ENCODE data around the gene GPX6.

GPX6 gene

GRCh38 chr6:28488916-28489365, 26.7 kb downstream of the GPX6 start:
- H3K27ac ChIP-seq (replicated peaks; ENCODE audit: low read length), result no peak overlapping the region

GRCh38 chr6:28486988-28487742, 28.4 kb downstream of the GPX6 start:
- H3K4ac ChIP-seq (ENCODE audit: low read length), result no peak overlapping the region
- H3K4me1 ChIP-seq (ENCODE audit: control insufficient read depth in 2 of 2, insufficient read depth in 1 of 2, low read depth in 1 of 2, low read length in 2 of 2), result peaks cover 0 to 2% of the 10 kb centered on the region in 2 donors
- no peak for DNase-seq (ENCODE audit: low spot score)
- no peak overlapping the region for H2BK12ac ChIP-seq (ENCODE audit: low read length)
- H2BK5ac ChIP-seq (ENCODE audit: low read length), result no peak overlapping the region
- H3K18ac ChIP-seq (ENCODE audit: low read length), result no peak overlapping the region
- H3K27ac ChIP-seq (replicated peaks; ENCODE audit: low read length), result no peak overlapping the region
- H3K14ac ChIP-seq (ENCODE audit: low read length), result no peak overlapping the region
- no peak overlapping the region for H4K8ac ChIP-seq (ENCODE audit: low read depth, low read length)
- H2BK15ac ChIP-seq (ENCODE audit: low read length), result no peak overlapping the region
- no peak overlapping the region for H3K4me3 ChIP-seq (ENCODE audit: low read length in 2 of 2)
- H3K9ac ChIP-seq (ENCODE audit: low read depth, low read length, poor library complexity), result no peak overlapping the region
- peaks cover 0 to 15% (median 0%) of the 10 kb centered on the region in 3 experiments for H3K27me3 ChIP-seq (ENCODE audit: control insufficient read depth in 3 of 3, insufficient read depth in 3 of 3, low read depth in 1 of 3, low read length in 3 of 3)
- no peak overlapping the region for H2AFZ ChIP-seq (ENCODE audit: low read length)
- H3K79me1 ChIP-seq (ENCODE audit: low read depth, low read length), result no peaks in the 10 kb centered on the region
- H3K23ac ChIP-seq (ENCODE audit: low read depth, low read length, poor library complexity), result no peak overlapping the region
- no peak overlapping the region for H4K91ac ChIP-seq (ENCODE audit: low read depth, low read length, poor library complexity)
- H3K36me3 ChIP-seq (replicated peaks in 1 of 2; ENCODE audit: control insufficient read depth in 2 of 2, insufficient read depth in 2 of 2, low read length in 2 of 2), result no peaks in the 10 kb centered on the region
- no peak overlapping the region for H2AK5ac ChIP-seq (ENCODE audit: low read depth, low read length)
- H3K9me3 ChIP-seq (replicated peaks in 1 of 2; ENCODE audit: control insufficient read depth in 2 of 2, insufficient read depth in 1 of 2, low read depth in 1 of 2, low read length in 2 of 2), result no peaks in the 10 kb centered on the region
- no CpG with 5 or more reads among the region's 3 CpGs for WGBS, 2 donors (ENCODE audit: extremely low coverage in 2 of 2, insufficient read length in 2 of 2, insufficient replicate concordance in 1 of 2)
- no peak overlapping the region for H2BK120ac ChIP-seq (ENCODE audit: low read depth, low read length)
- no peak overlapping the region for H3K4me2 ChIP-seq (ENCODE audit: insufficient read depth, low read length, poor library complexity, severe bottlenecking)

More at GRCh38 chr6:28488916-28489365, 26.7 kb downstream of the GPX6 start:
- Histone ChIP-seq H3K14ac (ENCODE audit: low read length) (no peak overlapping the region), H2AFZ (ENCODE audit: low read length) (peak overlapping the region; percentile 95), H4K91ac (ENCODE audit: low read depth, low read length, poor library complexity) (no peak overlapping the region), H2BK15ac (ENCODE audit: low read length) (no peak overlapping the region), H3K9ac (ENCODE audit: low read depth, low read length, poor library complexity) (no peak overlapping the region), H3K4me3 (ENCODE audit: low read length in 2 of 2) (peak overlapping the region; percentile 58 to 72), H3K18ac (ENCODE audit: low read length) (no peak overlapping the region), H2BK120ac (ENCODE audit: low read depth, low read length) (no peak overlapping the region), H3K79me1 (ENCODE audit: low read depth, low read length) (no peaks in the 10 kb centered on the region), H2BK5ac (ENCODE audit: low read length) (no peak overlapping the region), H3K27me3 (ENCODE audit: control insufficient read depth in 3 of 3, insufficient read depth in 3 of 3, low read depth in 1 of 3, low read length in 3 of 3) (peaks cover 0 to 12% (median 0%) of the 10 kb centered on the region in 3 experiments), H2AK5ac (ENCODE audit: low read depth, low read length) (no peak overlapping the region), H3K4me1 (ENCODE audit: control insufficient read depth in 2 of 2, insufficient read depth in 1 of 2, low read depth in 1 of 2, low read length in 2 of 2) (peaks cover 0 to 2% of the 10 kb centered on the region in 2 donors), H3K23ac (ENCODE audit: low read depth, low read length, poor library complexity) (no peak overlapping the region), H3K4me2 (ENCODE audit: insufficient read depth, low read length, poor library complexity, severe bottlenecking) (no peak overlapping the region), H3K9me3 (replicated peaks in 1 of 2; ENCODE audit: control insufficient read depth in 2 of 2, insufficient read depth in 1 of 2, low read depth in 1 of 2, low read length in 2 of 2) (no peaks in the 10 kb centered on the region), H3K36me3 (replicated peaks in 1 of 2; ENCODE audit: control insufficient read depth in 2 of 2, insufficient read depth in 2 of 2, low read length in 2 of 2) (no peaks in the 10 kb centered on the region), H3K4ac (ENCODE audit: low read length) (no peak overlapping the region), H4K8ac (ENCODE audit: low read depth, low read length) (no peak overlapping the region), H2BK12ac (ENCODE audit: low read length) (no peak overlapping the region)
- WGBS, 2 donors (ENCODE audit: extremely low coverage in 2 of 2, insufficient read length in 2 of 2, insufficient replicate concordance in 1 of 2), result no CpG with 5 or more reads among the region's 14 CpGs
- DNase-seq (ENCODE audit: low spot score), result peak; percentile 57

GRCh38 chr6:28486533-28486932, 29.1 kb downstream of the GPX6 start:
- Histone ChIP-seq H3K4me1 (ENCODE audit: control insufficient read depth in 2 of 2, insufficient read depth in 1 of 2, low read depth in 1 of 2, low read length in 2 of 2) (peaks cover 0 to 2% of the 10 kb centered on the region in 2 donors), H3K4me3 (ENCODE audit: low read length in 2 of 2) (no peak overlapping the region), H3K4me2 (ENCODE audit: insufficient read depth, low read length, poor library complexity, severe bottlenecking) (no peak overlapping the region), H2BK15ac (ENCODE audit: low read length) (no peak overlapping the region), H3K79me1 (ENCODE audit: low read depth, low read length) (no peaks in the 10 kb centered on the region), H3K4ac (ENCODE audit: low read length) (no peak overlapping the region), H2BK120ac (ENCODE audit: low read depth, low read length) (no peak overlapping the region), H4K91ac (ENCODE audit: low read depth, low read length, poor library complexity) (no peak overlapping the region), H3K9ac (ENCODE audit: low read depth, low read length, poor library complexity) (no peak overlapping the region), H3K36me3 (replicated peaks in 1 of 2; ENCODE audit: control insufficient read depth in 2 of 2, insufficient read depth in 2 of 2, low read length in 2 of 2) (no peaks in the 10 kb centered on the region), H3K9me3 (replicated peaks in 1 of 2; ENCODE audit: control insufficient read depth in 2 of 2, insufficient read depth in 1 of 2, low read depth in 1 of 2, low read length in 2 of 2) (no peaks in the 10 kb centered on the region), H3K18ac (ENCODE audit: low read length) (no peak overlapping the region), H2AK5ac (ENCODE audit: low read depth, low read length) (no peak overlapping the region), H3K23ac (ENCODE audit: low read depth, low read length, poor library complexity) (no peak overlapping the region), H2BK12ac (ENCODE audit: low read length) (no peak overlapping the region), H2AFZ (ENCODE audit: low read length) (no peak overlapping the region), H3K14ac (ENCODE audit: low read length) (no peak overlapping the region), H4K8ac (ENCODE audit: low read depth, low read length) (no peak overlapping the region), H2BK5ac (ENCODE audit: low read length) (no peak overlapping the region), H3K27me3 (ENCODE audit: control insufficient read depth in 3 of 3, insufficient read depth in 3 of 3, low read depth in 1 of 3, low read length in 3 of 3) (peaks cover 0 to 19% (median 0%) of the 10 kb centered on the region in 3 experiments), H3K27ac (replicated peaks; ENCODE audit: low read length) (no peak overlapping the region)
- no peak for DNase-seq (ENCODE audit: low spot score)
- WGBS, 2 donors (ENCODE audit: extremely low coverage in 2 of 2, insufficient read length in 2 of 2, insufficient replicate concordance in 1 of 2), result no CpG with 5 or more reads among the region's 1 CpG

- Histone ChIP-seq H2BK120ac (ENCODE audit: low read depth, low read length) (no peak overlapping the region), H3K9ac (ENCODE audit: low read depth, low read length, poor library complexity) (no peak overlapping the region), H3K18ac (ENCODE audit: low read length) (no peak overlapping the region), H3K9me3 (replicated peaks in 1 of 2; ENCODE audit: control insufficient read depth in 2 of 2, insufficient read depth in 1 of 2, low read depth in 1 of 2, low read length in 2 of 2) (no peaks in the 10 kb centered on the region), H3K4me2 (ENCODE audit: insufficient read depth, low read length, poor library complexity, severe bottlenecking) (no peak overlapping the region), H3K27ac (replicated peaks; ENCODE audit: low read length) (no peak overlapping the region), H3K4ac (ENCODE audit: low read length) (no peak overlapping the region), H2BK5ac (ENCODE audit: low read length) (no peak overlapping the region), H2BK15ac (ENCODE audit: low read length) (no peak overlapping the region), H3K4me1 (ENCODE audit: control insufficient read depth in 2 of 2, insufficient read depth in 1 of 2, low read depth in 1 of 2, low read length in 2 of 2) (peaks cover 0 to 2% of the 10 kb centered on the region in 2 donors), H2BK12ac (ENCODE audit: low read length) (no peak overlapping the region), H2AK5ac (ENCODE audit: low read depth, low read length) (no peak overlapping the region), H3K27me3 (ENCODE audit: control insufficient read depth in 3 of 3, insufficient read depth in 3 of 3, low read depth in 1 of 3, low read length in 3 of 3) (peaks cover 0 to 26% (median 0%) of the 10 kb centered on the region in 3 experiments), H2AFZ (ENCODE audit: low read length) (no peak overlapping the region), H3K4me3 (ENCODE audit: low read length in 2 of 2) (no peak overlapping the region), H3K23ac (ENCODE audit: low read depth, low read length, poor library complexity) (no peak overlapping the region), H4K91ac (ENCODE audit: low read depth, low read length, poor library complexity) (no peak overlapping the region), H3K14ac (ENCODE audit: low read length) (no peak overlapping the region), H3K79me1 (ENCODE audit: low read depth, low read length) (no peaks in the 10 kb centered on the region), H3K36me3 (replicated peaks in 1 of 2; ENCODE audit: control insufficient read depth in 2 of 2, insufficient read depth in 2 of 2, low read length in 2 of 2) (no peaks in the 10 kb centered on the region), H4K8ac (ENCODE audit: low read depth, low read length) (no peak overlapping the region)
- WGBS, 2 donors (ENCODE audit: extremely low coverage in 2 of 2, insufficient read length in 2 of 2, insufficient replicate concordance in 1 of 2), result no CpG with 5 or more reads among the region's 3 CpGs
- no peak for DNase-seq (ENCODE audit: low spot score)
Observed at GRCh38 chr6:28485482-28485881, 30.1 kb downstream of the GPX6 start.

All from neuronal stem cell (in vitro differentiated cells).